GM21619 (cell line): Measurements from ENCODE around the gene RNU6-9.

ENCODE experiments used
- ATAC-seq: cut with Tn5 transposase; IDR thresholded peaks from one replicate; pipeline ENCODE4 v1.9.1; 2021; ENCODE audit not compliant: unreplicated experiment

Gene RNU6-9

GRCh38 chr19:932648-933552 lies 39.6 kb downstream of the RNU6-9 start:
- no peak for ATAC-seq

GRCh38 chr19:933553-933882 lies 40.2 kb downstream of the RNU6-9 start:
- no peak for ATAC-seq

- no peak for ATAC-seq
These were observed 41.0 kb downstream of the RNU6-9 start for GRCh38 chr19:934197-934840.

- no peak for ATAC-seq
These were observed 41.7 kb downstream of the RNU6-9 start for GRCh38 chr19:934865-935479.

- ATAC-seq: no peak
These were observed 42.9 kb downstream of the RNU6-9 start for GRCh38 chr19:936175-936546.

- no peak for ATAC-seq
These were observed 44.0 kb downstream of the RNU6-9 start for GRCh38 chr19:937259-937694.

- no peak for ATAC-seq
These were observed 45.1 kb downstream of the RNU6-9 start for GRCh38 chr19:938233-938923.

- ATAC-seq: no peak
These were observed 46.2 kb downstream of the RNU6-9 start for GRCh38 chr19:939439-939838.

GRCh38 chr19:939922-940321 lies 46.6 kb downstream of the RNU6-9 start:
- ATAC-seq: no peak

GRCh38 chr19:940591-941291 lies 47.5 kb downstream of the RNU6-9 start:
- peak; percentile 33 for ATAC-seq

GRCh38 chr19:941292-942132 lies 48.2 kb downstream of the RNU6-9 start:
- no peak for ATAC-seq

- no peak for ATAC-seq
These were observed 48.9 kb downstream of the RNU6-9 start for GRCh38 chr19:942133-942645.
